Measurements from ENCODE around the gene IL1RAP.

- TF ChIP-seq, protein P1, sequence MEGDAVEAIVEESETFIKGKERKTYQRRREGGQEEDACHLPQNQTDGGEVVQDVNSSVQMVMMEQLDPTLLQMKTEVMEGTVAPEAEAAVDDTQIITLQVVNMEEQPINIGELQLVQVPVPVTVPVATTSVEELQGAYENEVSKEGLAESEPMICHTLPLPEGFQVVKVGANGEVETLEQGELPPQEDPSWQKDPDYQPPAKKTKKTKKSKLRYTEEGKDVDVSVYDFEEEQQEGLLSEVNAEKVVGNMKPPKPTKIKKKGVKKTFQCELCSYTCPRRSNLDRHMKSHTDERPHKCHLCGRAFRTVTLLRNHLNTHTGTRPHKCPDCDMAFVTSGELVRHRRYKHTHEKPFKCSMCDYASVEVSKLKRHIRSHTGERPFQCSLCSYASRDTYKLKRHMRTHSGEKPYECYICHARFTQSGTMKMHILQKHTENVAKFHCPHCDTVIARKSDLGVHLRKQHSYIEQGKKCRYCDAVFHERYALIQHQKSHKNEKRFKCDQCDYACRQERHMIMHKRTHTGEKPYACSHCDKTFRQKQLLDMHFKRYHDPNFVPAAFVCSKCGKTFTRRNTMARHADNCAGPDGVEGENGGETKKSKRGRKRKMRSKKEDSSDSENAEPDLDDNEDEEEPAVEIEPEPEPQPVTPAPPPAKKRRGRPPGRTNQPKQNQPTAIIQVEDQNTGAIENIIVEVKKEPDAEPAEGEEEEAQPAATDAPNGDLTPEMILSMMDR (IDR thresholded peaks at IDR 0.05): no peak
- no peak for TF ChIP-seq POLR2A (IDR thresholded peaks at IDR 0.05)
These were observed 61.7 kb downstream of the IL1RAP start for GRCh38 chr3:190575437-190576185.

Data from vagina (tissue), 2 donors.